HG02763 (cell line): Measurements from ENCODE around the gene NINL.
A peak's percentile ranks its signal among the peaks of the same experiment; 100 is the strongest.
"Not testable (repeated sequence)": the region's sequence is repeated elsewhere in the genome, so short reads cannot be mapped to it uniquely, and the experiment has no call there.

Experiments
- ATAC-seq: cut with Tn5 transposase; IDR thresholded peaks from one replicate; pipeline ENCODE4 v1.9.1; 2021; ENCODE audit warnings: mild to moderate bottlenecking, moderate library complexity; ENCODE audit not compliant: unreplicated experiment

Gene NINL

GRCh38 chr20:25486377-25486776 lies 99.0 kb downstream of the NINL start:
- no peak for ATAC-seq

GRCh38 chr20:25485872-25486271 lies 99.5 kb downstream of the NINL start:
- no peak for ATAC-seq

- ATAC-seq, result no peak
These were observed 100.3 kb downstream of the NINL start for GRCh38 chr20:25484911-25485511.

GRCh38 chr20:25484224-25484846 lies 101.0 kb downstream of the NINL start:
- ATAC-seq, result no peak

GRCh38 chr20:25483431-25484132 lies 101.7 kb downstream of the NINL start:
- no peak for ATAC-seq

DNA sequence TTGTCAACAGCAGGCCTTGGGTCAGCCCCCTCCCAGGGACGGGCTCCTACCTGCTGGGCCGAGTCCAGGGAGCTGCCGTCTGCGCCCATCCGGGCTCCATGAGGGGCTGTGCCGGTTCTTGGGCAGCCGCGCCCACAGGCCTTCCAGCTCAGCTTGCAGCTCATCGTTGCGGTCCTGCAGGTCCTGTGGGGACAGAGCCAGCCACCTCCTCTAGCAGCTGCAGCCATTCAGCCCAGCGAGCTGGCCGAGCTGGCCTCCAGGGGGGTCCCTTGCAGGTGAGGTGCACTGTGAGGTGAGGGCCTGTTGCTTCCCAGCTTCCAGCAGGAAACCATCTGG lies 103.4 kb downstream of the NINL start:
- no peak for ATAC-seq

- no peak for ATAC-seq
These were observed 104.0 kb downstream of the NINL start for GRCh38 chr20:25481235-25481917.

DNA sequence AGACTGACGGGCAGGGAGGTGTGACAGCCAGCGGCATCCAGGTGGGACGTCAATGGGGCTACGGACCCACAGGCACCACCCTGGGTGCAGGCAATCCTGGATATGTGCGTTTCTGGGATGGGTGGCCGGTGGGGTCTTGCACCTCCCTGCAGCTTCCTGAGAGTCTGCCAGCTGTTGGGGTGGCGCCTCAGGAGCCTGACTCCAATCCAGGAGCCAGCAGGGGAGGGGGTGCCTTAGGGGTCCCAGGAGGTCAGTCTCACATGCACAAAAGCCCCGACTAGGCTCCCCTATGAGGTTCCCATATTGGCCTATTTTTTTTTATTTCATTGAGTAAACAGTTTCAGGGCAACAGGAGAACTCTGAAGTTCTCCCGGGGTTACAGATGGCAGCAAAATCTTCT lies 104.5 kb downstream of the NINL start:
- no peak for ATAC-seq

- no peak for ATAC-seq
These were observed 105.2 kb downstream of the NINL start for GRCh38 chr20:25480156-25480555.

- ATAC-seq, result no peak
These were observed 105.7 kb downstream of the NINL start for GRCh38 chr20:25479638-25480037.

DNA sequence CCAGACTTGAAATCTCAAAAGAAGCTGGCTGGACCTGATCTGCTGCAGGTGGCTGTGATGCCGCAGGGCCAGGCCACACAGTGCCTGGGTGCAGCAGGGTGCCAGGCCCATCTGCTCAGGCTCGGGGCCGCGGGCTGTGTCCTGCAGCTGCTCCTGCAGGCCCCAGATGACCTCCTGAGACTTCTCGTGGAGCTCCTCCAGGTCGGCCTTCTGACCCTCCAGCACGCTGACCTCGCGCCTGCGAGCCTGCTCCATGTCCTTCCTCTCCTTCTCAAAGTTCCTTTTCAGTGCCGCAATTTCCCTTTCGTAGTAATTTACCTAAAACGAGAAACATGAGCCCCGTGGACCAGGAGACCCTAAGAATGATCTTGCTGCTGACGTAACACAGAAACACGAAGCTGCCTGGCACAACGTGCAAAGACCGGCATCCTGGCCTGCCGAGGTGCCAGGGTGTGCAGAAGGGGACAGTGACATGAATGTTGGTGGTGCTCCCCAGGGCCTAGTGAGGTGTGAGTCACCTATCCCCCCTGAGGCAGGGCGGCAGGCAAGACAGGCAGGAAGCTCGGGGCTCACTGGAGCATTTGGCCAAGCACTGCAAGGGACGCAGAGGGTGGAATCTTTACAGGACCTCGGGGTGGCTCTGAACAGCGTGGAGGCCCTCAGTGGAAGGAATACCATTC lies 106.3 kb downstream of the NINL start:
- ATAC-seq, result no peak

GRCh38 chr20:25477014-25477882 lies 108.1 kb downstream of the NINL start:
- ATAC-seq, result no peak

DNA sequence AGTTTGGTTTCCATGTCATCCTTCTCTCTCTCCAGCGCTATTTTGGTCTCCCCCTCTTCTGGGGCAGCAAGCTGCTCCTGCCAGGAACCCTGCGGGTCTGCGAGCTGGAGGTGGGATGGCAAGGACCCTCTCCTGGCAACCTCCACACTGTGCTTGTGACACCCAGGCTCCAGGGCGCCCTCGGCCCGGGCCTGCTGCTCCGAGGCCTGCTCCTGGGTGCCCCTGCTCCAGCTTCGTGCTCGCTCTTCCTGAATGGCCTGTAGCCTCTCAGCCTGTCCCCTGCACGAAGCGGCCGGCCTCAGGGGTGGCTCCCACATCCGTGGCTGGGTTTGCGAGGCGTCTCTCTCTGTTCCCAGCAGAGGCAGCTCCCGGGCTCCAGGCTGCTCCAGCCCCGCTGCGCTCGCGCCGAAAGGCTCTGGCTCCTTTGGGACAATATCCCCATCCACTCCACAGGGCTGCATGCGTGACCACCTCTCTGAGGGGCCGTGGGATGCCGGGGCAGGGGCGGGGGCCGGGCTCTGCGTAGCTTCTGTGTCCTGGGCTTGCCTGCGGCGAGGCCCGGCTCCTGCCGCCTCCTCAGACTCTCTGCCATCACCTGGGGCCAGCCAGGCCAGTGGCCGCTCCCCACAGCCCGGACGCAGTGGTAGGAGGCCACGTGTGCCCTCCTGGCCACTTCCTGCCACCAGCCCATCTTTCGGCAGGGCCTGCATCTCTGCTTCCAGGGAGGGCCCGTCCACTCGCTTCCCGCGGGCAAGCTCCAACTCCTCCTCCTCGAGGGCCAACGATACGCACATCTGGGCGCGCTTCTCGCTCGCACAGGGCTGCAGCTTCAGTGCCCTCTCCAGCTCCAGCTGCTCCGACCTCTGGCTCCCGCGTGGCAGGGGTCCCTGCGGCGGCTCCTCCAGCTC lies 109.0 kb downstream of the NINL start:
- ATAC-seq, result no peak

GRCh38 chr20:25473297-25473696 lies 112.0 kb downstream of the NINL start:
- ATAC-seq, result not testable (repeated sequence)

DNA sequence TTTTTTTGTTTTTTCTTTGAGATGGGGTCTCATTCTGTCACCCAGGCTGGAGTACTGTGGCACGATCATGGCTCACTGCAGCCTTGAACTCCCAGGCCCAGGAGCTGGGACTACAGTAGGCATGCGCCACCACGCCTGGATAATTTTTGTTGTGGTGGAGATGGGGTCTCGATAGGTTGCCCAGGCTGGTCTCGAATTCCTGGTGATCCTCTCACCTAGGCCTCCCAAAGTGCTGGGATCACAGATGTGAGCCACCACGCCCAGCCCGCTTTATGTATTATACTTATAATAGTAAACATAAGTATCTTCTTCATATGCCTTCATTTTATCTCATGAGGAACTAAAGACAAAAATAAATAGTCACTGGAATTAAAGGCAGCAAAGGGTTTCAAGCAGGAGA lies 114.3 kb downstream of the NINL start:
- no peak for ATAC-seq

DNA sequence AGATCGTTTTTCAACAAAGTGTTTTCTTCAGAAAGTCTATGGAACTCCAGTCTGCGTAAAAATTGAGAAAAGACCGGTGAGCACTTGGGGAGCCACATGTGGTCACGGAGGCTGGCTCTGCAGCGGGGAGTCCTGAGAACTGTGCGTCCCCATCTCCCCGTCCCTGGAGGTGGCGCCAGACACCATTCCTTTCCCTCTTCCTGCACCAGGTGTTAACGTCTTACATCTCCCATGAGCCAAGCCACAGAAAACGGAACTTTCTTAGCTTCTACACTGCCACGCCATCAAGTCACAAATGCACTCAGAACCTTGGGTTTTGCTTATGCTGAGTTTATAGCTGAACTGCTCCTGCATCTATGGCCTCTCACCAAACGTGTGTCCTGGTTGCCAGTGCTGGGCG lies 115.3 kb downstream of the NINL start:
- peak; percentile 58 for ATAC-seq

DNA sequence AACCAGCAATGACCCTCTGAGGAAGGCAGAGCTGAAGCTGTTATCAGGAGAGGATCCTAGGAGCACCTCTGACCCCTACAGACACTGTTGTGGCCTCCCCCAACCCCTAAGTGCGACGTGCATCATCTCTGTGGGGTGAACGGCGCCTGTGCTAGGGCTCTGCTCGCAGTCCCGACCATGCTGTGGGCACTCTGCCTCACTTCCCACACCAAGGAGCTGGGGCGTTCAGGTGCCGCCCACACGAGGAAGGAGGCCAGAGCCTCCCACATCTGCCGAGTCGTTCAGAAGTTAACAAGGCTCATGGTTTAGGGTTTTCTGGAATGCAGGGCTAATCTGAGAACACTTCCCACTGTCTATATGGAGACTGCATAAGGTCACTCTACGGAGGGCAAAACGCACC lies 115.8 kb downstream of the NINL start:
- ATAC-seq, result no peak

- ATAC-seq, result no peak
These were observed 116.9 kb downstream of the NINL start for GRCh38 chr20:25468126-25469075.
